ENCODE data around the gene TRIM72.
A peak's percentile ranks its signal among the peaks of the same experiment; 100 is the strongest.
"Not testable (repeated sequence)": the region's sequence is repeated elsewhere in the genome, so short reads cannot be mapped to it uniquely, and the experiment has no call there.

The TRIM72 gene

GRCh38 chr16:31196324-31197088, 17.4 kb upstream of the TRIM72 start:
- in situ Hi-C loops (cut with MboI; ENCODE audit: low sequenced_read_pairs, unreplicated experiment), result loop anchor here (25.0 kb wide), 1 partner anchor 166 kb away; the partner anchor contains the start of gene ITGAX
- TF ChIP-seq, protein P1, sequence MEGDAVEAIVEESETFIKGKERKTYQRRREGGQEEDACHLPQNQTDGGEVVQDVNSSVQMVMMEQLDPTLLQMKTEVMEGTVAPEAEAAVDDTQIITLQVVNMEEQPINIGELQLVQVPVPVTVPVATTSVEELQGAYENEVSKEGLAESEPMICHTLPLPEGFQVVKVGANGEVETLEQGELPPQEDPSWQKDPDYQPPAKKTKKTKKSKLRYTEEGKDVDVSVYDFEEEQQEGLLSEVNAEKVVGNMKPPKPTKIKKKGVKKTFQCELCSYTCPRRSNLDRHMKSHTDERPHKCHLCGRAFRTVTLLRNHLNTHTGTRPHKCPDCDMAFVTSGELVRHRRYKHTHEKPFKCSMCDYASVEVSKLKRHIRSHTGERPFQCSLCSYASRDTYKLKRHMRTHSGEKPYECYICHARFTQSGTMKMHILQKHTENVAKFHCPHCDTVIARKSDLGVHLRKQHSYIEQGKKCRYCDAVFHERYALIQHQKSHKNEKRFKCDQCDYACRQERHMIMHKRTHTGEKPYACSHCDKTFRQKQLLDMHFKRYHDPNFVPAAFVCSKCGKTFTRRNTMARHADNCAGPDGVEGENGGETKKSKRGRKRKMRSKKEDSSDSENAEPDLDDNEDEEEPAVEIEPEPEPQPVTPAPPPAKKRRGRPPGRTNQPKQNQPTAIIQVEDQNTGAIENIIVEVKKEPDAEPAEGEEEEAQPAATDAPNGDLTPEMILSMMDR (IDR thresholded peaks at IDR 0.05; ENCODE audit: borderline replicate concordance, control extremely low read depth, extremely low read depth, insufficient read depth, missing control alignments), result no peak

GRCh38 chr16:31198207-31198882, 15.6 kb upstream of the TRIM72 start:
- no peak for DNase-seq (ENCODE audit: low spot score)
- TF ChIP-seq, protein P1 (IDR thresholded peaks at IDR 0.05; ENCODE audit: borderline replicate concordance, control extremely low read depth, extremely low read depth, insufficient read depth, missing control alignments), result no peak
- in situ Hi-C loops (cut with MboI; ENCODE audit: low sequenced_read_pairs, unreplicated experiment), result loop anchor here (25.0 kb wide), 1 partner anchor 164 kb away; the partner anchor contains the start of gene ITGAX

More at GRCh38 chr16:31196324-31197088, 17.4 kb upstream of the TRIM72 start:
- DNase-seq (ENCODE audit: low spot score), result no peak

DNA sequence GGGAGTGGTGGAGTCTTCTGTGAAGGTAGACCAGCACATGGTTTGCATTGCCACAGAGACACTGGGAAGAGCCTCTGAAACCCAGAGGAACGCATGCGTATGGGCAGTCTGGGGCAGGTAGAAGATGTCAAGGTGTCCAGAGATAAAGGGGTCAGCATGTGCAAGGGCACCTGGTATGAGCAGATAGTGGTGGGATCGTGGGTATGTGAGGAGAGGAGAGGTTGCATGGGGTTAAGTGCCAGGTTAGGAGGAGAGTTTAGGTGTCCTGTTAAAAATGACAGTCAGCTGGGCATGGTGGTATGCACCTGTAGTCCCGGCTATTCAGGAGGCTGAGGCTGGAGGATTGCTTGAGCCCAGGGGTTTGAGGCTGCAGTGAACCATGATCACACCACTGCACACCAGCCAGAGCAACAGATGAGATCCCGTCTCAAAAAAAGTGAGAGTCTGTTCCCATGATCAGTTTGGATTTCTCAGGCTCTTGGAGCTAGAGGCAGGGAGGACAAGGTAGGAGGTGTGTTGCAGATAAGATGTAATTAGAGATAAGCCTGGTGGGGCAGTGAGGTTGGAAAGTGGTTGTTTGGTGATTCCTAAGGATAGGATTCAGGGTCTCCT, 14.4 kb upstream of the TRIM72 start:
- DNase-seq (ENCODE audit: low spot score), result no peak
- in situ Hi-C loops (cut with MboI; ENCODE audit: low sequenced_read_pairs, unreplicated experiment), result loop anchor here (25.0 kb wide), 1 partner anchor 163 kb away; the partner anchor contains the start of gene ITGAX
- TF ChIP-seq, protein P1 (IDR thresholded peaks at IDR 0.05; ENCODE audit: borderline replicate concordance, control extremely low read depth, extremely low read depth, insufficient read depth, missing control alignments), result no peak

- in situ Hi-C loops (cut with MboI; ENCODE audit: low sequenced_read_pairs, unreplicated experiment); DNase-seq (ENCODE audit: low spot score): not testable (repeated sequence)
Observed at GRCh38 chr16:31200111-31200510, 13.8 kb upstream of the TRIM72 start.

DNA sequence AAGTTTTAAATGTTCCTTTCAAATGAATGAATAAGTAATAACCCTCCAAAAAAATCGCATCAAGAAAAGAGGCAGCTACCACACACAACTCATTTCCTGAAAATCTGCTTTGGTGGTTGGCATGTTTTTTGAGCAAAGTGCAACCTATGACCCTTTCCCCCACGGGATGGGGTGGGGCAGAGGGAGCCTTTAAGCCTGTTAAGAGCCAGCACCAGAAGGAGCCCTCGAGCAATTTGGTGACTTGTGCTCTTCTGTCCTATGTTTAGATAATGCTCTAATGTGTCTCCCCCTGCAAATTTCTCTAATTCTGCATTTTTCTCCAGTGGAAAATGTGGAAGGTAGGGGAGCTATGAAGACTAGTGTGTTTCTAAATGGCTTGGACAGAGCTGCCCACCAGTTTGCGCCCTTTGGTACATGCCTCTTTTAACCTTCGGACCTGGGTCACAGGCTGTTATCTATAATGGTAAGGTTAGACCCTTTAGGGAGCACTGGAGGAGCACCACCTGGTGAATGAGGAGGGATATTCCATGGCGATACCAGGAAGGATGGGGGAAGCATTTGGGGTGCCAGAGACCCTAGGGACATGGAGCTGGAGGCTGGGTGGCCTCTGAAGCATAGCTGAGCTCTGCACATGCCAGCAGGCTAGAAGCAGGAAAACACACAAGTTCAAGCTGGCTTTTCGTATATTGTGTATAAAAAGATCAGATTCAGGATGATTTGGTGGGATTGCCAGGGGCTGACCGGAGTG, 12.9 kb upstream of the TRIM72 start:
- in situ Hi-C loops (cut with MboI; ENCODE audit: low sequenced_read_pairs, unreplicated experiment), result no loop called here
- TF ChIP-seq, protein P1 (IDR thresholded peaks at IDR 0.05; ENCODE audit: borderline replicate concordance, control extremely low read depth, extremely low read depth, insufficient read depth, missing control alignments), result no peak
- no peak for DNase-seq (ENCODE audit: low spot score)

DNA sequence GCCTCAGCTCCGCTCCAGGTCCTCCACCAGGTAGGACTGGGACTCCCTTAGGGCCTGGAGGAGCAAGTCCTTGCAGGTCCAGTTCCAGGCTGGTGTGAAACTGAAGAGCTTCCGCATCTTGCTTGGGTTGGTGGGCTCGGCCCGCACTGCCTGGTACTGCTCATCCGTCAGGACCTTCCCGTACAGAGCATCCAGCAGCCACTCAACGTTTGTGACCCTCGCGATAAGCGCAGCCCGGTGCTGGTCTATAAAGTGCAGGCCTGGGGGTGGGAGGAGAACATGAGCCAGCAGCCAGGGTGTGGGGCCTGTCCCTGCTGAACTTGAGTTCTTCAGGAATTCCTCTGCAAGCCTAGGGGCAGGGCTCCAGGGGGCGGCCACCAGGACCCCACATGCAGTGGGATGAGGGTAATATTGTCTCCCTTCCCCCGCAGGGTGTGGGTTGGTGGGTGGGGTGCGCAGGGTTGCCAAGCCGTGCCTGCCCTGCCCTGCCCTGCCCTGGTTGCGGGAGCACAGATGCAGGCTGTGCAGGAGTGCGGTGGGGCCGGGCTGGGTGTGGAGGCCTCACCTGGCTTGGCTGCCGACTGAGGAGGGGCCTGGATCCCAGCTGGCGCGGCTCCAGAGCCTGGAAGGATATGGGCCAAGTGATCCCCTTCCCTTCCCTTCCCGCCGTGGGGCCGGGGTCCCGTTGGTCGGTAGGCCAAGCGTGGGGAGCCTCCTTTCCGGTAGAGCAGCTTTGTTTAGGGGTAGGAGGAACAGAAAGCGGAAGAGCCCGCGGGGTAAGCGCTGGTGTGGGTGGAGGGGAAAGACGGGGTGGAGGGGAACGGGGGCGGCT, 12.1 kb upstream of the TRIM72 start:
- TF ChIP-seq, protein P1 (IDR thresholded peaks at IDR 0.05; ENCODE audit: borderline replicate concordance, control extremely low read depth, extremely low read depth, insufficient read depth, missing control alignments), result no peak
- peak; percentile 82 for DNase-seq (ENCODE audit: low spot score)
- in situ Hi-C loops (cut with MboI; ENCODE audit: low sequenced_read_pairs, unreplicated experiment), result no loop called here
